ENCODE results near the gene PTPN12. TPM values are rescaled to one million over a fixed set of nuclear protein-coding genes. Genes with fewer than 3 reads are reported as not detected.
"Not testable (repeated sequence)": the region's sequence is repeated elsewhere in the genome, so short reads cannot be mapped to it uniquely, and the experiment has no call there.

Gene PTPN12
- total RNA-seq, 1 donor from 2014 or later = 114 TPM

DNA sequence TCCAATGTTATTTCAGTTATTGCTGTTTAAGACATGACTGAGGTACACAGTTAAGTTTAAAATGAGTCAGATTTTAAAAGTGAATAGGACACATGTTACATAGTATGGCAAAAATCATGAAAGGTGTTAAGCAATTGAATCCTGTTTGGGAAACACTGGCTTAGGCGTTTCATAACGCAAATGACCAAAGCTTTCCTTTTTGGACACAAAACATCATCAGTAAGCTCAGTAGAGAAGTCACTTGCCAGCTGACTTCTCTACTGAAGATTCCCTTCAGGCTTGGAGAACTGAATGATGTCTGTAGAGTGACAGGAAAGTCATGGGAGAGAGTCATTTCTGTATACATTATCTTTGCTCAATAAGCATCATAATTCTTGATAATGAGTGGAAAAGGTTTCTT, 94.7 kb downstream of the PTPN12 start:
- Mint-ChIP-seq H3K36me3 (peaks cover 26% of the 10 kb centered on the region), H3K4me3 (no peak overlapping the region), H3K4me1 (no peaks in the 10 kb centered on the region), H3K9me3 (no peaks in the 10 kb centered on the region), H3K27me3 (ENCODE audit: low read depth) (no peaks in the 10 kb centered on the region), H3K27ac (no peak overlapping the region)
- no peak for DNase-seq (ENCODE audit: low spot score in 2 of 2, unreplicated experiment in 2 of 2)
- TF ChIP-seq, protein P1, sequence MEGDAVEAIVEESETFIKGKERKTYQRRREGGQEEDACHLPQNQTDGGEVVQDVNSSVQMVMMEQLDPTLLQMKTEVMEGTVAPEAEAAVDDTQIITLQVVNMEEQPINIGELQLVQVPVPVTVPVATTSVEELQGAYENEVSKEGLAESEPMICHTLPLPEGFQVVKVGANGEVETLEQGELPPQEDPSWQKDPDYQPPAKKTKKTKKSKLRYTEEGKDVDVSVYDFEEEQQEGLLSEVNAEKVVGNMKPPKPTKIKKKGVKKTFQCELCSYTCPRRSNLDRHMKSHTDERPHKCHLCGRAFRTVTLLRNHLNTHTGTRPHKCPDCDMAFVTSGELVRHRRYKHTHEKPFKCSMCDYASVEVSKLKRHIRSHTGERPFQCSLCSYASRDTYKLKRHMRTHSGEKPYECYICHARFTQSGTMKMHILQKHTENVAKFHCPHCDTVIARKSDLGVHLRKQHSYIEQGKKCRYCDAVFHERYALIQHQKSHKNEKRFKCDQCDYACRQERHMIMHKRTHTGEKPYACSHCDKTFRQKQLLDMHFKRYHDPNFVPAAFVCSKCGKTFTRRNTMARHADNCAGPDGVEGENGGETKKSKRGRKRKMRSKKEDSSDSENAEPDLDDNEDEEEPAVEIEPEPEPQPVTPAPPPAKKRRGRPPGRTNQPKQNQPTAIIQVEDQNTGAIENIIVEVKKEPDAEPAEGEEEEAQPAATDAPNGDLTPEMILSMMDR (IDR thresholded peaks at IDR 0.05; ENCODE audit: unreplicated experiment) = no peak

DNA sequence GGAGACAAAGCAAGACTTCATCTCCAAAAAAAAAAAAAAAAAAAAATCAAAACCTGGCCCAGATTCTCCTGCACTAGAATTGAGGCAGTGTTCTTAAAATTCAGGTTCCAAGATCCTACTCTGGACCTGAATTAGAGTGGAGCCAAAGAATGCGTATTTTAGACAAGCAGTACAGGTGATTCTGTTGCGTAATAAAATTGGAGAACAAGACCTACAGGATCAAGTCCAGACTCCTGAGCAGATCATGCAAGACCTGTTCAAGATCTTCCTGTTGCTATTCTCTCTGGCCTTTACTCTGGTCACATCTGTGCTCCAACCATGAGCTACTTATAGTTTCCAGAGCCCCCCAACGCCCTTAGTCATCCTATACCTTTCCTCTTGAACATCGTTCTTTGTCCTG, 107.7 kb downstream of the PTPN12 start:
- peaks cover 1% of the 10 kb centered on the region for H3K4me1 Mint-ChIP-seq
- no peak for DNase-seq (ENCODE audit: low spot score in 2 of 2, unreplicated experiment in 2 of 2)
- TF ChIP-seq, protein P1 (IDR thresholded peaks at IDR 0.05; ENCODE audit: unreplicated experiment) = no peak
- no peaks in the 10 kb centered on the region for H3K9me3 Mint-ChIP-seq
- H3K4me3 Mint-ChIP-seq = no peak overlapping the region
- no peaks in the 10 kb centered on the region for H3K27me3 Mint-ChIP-seq (ENCODE audit: low read depth)
- H3K36me3 Mint-ChIP-seq = peaks cover 24% of the 10 kb centered on the region
- H3K27ac Mint-ChIP-seq = no peak overlapping the region

DNA sequence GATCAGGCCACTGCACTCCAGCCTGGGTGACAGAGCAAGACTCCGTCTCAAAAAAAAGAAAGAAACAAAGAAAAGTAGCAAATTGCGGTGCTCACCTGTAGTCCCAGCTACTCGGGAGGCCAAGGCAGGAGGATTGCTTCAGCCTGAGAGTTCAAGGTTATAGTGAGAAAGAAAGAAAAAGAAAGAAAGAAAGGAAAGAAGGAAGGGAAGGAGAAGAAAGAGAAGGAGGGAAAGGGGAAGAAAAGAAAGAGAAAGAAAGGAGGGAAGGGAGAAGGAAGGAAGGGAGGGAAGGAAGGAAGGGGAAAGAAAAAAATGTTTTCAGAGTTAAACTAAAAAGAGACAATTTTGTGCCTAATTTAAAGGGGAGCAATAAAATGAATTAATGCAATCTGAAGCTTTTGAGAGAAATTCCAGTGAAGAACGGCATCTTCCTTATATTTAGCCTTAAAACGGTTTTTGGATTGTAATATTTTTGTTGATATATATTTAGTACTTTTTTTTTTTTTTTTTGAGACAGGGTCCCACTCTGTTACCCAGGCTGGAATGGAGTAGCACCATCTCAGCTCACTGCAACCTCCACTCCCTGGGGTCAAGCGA, 111.7 kb downstream of the PTPN12 start:
- Mint-ChIP-seq H3K36me3 (peaks cover 11% of the 10 kb centered on the region), H3K4me1 (peaks cover 12% of the 10 kb centered on the region), H3K9me3 (no peaks in the 10 kb centered on the region), H3K27ac (peak overlapping the region; percentile 32), H3K4me3 (no peak overlapping the region), H3K27me3 (ENCODE audit: low read depth) (no peaks in the 10 kb centered on the region)
- no peak for DNase-seq (ENCODE audit: low spot score in 2 of 2, unreplicated experiment in 2 of 2)
- TF ChIP-seq, protein P1 (IDR thresholded peaks at IDR 0.05; ENCODE audit: unreplicated experiment) = no peak

DNA sequence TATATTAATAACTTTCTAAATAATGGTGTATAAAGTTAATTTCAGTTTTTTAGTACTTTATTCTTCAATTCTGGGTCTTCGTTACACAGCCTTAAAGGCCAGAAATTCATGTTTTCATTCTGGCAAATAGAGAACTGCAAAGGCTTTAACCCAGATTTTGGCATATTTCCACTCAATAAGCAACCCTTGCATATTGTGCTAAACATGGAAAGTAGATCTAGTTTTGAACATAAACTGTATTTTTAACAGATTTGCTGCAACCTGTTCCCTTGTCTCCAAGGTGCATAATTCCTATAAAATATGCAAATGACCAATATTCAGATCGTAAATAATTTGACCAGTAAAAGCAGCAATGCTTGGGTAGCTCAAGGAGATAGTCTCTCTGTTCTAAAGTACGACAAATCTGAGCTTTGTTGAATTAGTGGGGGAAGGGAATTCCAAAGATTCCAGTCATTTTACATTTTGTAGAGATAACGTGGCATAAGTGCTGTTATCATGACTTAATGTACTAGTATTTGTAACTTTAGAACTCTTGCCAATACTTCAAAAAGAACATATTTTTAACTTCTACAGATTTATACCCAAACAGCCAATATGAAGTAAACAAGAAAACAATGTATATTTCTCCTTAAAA, 112.7 kb downstream of the PTPN12 start:
- H3K9me3 Mint-ChIP-seq = no peaks in the 10 kb centered on the region
- H3K36me3 Mint-ChIP-seq = peaks cover 4% of the 10 kb centered on the region
- no peak overlapping the region for H3K4me3 Mint-ChIP-seq
- H3K4me1 Mint-ChIP-seq = peaks cover 12% of the 10 kb centered on the region
- TF ChIP-seq, protein P1 (IDR thresholded peaks at IDR 0.05; ENCODE audit: unreplicated experiment) = no peak
- H3K27me3 Mint-ChIP-seq (ENCODE audit: low read depth) = no peaks in the 10 kb centered on the region
- no peak for DNase-seq (ENCODE audit: low spot score in 2 of 2, unreplicated experiment in 2 of 2)
- H3K27ac Mint-ChIP-seq = peak overlapping the region; percentile 85

DNA sequence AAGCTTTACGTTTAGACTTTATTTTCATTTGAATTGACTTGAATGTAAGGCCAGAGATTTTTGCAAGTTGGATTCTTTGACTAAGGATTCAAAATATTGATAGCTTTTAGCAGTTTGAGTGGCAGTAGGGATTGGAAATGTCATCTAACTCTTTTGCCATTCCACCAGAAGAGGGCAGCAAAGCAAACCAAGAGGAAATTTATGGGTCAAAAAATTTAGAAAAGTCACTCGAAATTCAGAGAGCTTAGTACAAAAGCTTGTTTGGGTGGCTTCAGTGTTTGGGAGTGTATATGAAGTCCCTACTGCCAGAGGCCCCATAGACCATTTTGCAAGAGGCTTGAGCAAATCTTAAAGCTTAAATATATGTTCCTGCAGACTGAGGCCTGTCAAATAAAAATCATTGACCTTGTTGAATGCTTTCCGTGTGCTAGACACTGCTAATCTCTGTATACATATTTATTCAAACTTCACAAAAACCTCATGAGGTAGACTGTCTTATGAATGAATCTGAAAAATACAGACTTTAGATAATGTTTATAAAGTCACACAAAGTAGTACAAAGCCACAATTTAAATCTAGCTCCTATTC, 114.6 kb downstream of the PTPN12 start:
- no peak for DNase-seq (ENCODE audit: low spot score in 2 of 2, unreplicated experiment in 2 of 2)
- TF ChIP-seq, protein P1 (IDR thresholded peaks at IDR 0.05; ENCODE audit: unreplicated experiment) = peak; percentile 63
- H3K9me3 Mint-ChIP-seq = no peaks in the 10 kb centered on the region
- peaks cover 2% of the 10 kb centered on the region for H3K36me3 Mint-ChIP-seq
- H3K4me1 Mint-ChIP-seq = peaks cover 12% of the 10 kb centered on the region
- no peak overlapping the region for H3K4me3 Mint-ChIP-seq
- no peaks in the 10 kb centered on the region for H3K27me3 Mint-ChIP-seq (ENCODE audit: low read depth)
- peak overlapping the region; percentile 56 for H3K27ac Mint-ChIP-seq

DNA sequence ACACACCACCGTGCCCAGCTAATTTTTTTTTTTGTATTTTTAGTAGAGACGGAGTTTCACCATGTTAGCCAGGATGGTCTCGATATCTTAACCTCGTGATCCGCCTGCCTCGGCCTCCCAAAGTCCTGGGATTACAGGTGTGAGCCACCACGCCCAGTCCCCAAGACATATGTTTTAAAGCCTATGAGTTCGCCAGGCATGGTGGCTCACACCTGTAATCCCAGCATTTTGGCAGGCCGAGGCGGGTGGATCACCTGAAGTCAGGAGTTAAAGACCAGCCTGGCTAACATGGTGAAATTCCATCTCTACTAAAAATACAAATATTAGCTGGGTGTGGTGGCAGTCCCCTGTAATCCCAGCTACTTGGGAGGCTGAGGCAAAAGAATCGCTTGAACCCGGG, 115.7 kb downstream of the PTPN12 start:
- not testable (repeated sequence) for H3K9me3 Mint-ChIP-seq; H3K36me3 Mint-ChIP-seq; H3K27me3 Mint-ChIP-seq (ENCODE audit: low read depth); H3K27ac Mint-ChIP-seq; H3K4me3 Mint-ChIP-seq; DNase-seq (ENCODE audit: low spot score in 2 of 2, unreplicated experiment in 2 of 2)
- peaks cover 12% of the 10 kb centered on the region for H3K4me1 Mint-ChIP-seq

All from mesothelial cell of epicardium (in vitro differentiated cells).